Measurements from ENCODE around the gene ST3GAL3.

ST3GAL3 gene

DNA sequence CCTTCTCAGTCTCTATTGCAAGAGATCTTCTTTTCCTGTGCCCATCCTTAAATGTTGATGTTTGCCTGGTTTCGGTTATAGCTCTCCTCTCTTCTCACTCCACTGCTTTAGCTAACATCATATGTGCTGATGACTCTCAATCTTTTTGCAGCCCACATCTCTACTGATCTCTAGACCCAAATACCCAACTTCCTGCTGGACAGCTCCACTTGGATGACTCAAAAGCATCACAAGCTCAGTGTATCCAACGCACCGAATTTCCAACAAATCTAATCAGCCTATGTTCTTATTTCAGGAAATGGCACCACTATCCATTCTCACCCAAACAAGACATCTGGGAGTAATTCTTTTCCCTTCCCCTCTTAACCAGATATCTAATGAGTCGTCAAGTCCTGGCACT lies 147.1 kb downstream of the ST3GAL3 start:
- no peak for DNase-seq

DNA sequence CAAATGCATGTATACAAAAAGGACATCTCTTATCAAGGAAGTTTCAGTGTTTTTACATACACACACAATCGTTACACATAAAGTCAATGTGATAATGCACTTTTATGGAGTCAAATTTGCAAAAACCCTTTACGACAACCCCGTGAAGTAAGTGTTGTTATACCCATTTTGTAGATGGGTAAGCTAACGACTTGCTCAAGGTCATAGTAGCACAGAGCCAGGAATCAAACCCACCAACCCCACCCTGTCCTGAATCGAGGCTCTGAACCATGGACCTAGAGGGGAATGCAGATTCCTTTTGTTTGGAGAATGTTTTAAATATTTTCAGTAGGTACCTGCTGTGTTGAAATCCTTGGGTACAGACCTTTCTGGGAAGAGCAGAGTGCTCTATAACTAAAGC lies 148.9 kb downstream of the ST3GAL3 start:
- no peak for DNase-seq

DNA sequence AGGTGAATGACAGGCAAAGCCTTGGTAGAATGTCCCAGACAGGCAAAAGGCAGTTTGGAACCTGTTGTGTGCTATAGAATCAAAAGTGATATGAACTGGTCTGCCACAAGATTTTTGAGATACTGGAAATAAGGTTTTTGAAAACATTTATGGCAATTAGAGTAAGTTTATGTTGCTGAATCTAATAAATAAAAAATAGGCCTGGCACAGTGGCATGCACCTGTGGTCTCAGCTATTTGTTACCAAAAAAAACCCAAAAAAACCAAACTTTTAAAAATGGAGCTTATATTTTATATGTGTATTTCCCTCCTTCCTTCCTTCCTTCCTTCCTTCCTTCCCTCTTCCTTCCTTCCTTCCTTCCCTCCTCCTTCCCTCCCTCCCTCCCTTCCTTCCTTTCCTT lies 149.8 kb downstream of the ST3GAL3 start:
- DNase-seq: no peak

DNA sequence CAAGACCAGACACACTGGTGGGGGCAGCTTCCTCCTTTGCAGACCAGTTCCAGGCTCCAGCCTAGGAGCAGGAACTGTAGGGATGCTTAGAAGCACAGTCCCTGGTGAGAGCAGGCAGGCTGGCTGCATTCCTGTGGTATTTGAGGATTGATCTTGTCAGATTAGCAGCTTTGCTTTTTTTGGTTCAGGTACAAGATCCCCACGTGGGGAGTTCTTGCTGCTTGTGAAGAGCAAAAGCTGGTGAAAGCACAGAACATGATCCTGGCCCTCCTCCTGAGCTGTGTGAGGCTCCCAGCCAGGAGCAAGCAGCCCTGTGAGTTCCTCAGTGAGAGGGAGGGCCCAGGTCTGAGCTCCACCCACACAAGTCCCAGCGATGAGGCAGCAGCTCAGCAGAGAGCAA lies 151.0 kb downstream of the ST3GAL3 start:
- peak; percentile 86 for DNase-seq

DNA sequence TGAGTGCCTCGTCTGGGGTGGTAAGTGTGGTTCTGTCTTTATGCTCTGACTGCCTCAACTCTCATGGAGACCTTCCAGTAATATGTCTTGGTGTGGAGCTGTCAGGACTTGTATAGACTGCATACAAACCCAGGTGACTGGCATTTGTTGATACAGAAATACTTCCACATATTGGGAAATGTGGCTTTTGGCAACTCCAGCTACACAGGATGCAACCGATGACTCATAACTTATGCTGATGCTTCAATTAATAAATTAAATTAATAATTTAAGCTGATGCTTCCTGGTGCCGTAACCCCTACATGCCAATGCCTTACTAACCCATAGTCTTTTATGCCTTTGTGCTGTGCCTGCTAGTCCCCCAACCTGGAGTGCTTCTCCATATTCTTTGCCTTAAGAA lies 154.0 kb downstream of the ST3GAL3 start:
- no peak for DNase-seq

- DNase-seq: no peak
These were observed 154.8 kb downstream of the ST3GAL3 start for GRCh38 chr1:43861988-43862735.

DNA sequence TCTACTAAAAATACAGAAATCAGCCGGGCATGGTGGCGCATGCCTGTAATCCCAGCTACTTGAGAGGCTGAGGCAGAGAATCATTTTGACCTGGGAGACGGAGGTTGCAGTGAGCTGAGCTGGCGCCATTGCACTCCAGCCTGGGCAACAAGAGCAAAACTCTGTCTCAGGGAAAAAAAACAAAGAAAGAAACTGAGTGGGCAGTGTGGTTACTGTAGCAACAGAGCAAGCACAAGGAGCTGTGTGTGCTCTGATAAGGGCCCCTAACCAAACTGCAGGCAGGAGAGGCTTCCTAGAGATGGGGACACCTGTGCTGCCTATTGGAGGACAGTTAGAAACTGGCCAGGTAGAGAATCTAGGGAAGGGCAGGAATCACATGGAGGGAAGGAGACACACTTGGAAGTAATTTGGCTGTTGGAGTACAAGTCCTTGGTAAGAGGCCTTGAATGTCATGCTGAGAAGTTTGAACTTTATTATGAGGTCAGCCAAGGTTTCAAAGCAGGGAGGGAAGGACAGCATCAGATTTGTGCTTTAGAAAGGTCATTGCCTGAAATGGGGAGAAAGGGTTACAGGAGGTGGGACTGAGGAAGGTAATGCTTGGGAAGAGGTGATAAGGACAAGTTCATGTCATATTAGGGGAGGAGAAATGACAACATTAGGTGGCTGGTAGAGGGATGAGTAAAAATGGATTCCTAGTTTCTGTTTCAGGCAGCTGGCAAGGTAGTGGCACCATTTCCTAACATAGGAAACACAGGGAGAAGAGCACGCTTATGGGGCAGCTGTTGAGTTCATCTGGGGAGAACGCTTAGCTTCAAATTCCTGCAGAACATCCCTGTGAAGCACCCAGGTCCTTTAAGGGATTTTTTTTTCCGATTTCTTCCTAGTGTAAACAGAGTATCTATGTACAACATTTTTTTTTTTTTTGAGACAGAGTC lies 157.0 kb downstream of the ST3GAL3 start:
- DNase-seq: no peak

DNA sequence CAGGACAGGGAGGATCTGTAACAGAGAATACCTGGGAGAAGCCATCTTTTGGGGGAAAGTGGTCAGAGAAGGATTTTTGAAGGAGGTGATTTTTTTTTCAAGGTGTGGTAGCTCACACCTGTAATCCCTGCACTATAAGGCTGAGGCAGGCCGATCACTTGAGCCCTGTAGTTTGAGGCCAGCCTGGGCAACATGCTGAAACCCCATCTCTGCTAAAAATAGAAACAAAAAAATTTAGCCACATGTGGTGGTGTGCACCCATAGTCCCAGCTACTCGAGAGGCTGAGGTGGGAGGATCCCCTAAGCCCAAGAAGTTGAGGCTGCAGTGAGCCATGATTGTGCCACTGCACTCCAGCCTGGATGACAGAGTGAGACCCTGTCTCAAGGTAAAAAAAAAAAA lies 158.9 kb downstream of the ST3GAL3 start:
- DNase-seq: no peak

GRCh38 chr1:43867976-43868740 lies 160.8 kb downstream of the ST3GAL3 start:
- DNase-seq: no peak

GRCh38 chr1:43868741-43869067 lies 161.4 kb downstream of the ST3GAL3 start:
- DNase-seq: no peak

DNA sequence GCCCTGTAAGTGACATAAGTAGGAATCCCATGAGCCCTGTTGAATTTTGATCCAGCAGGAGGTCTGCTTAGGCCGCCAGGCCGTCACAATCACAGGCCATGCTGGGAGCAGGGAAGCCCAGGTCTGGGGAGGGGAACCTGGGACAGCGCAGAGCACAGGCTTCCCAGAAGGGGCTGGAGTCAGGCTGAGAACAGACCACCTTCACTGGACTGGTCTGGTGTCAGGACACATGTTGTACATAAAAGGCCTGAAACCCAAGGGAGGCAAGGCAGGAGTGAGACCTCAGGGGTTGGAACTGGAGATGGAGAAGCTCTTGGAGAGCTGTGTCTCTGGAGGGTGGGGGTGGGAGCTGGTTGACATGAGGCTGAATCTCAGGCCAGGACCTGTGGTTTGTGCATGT lies 163.0 kb downstream of the ST3GAL3 start:
- DNase-seq: no peak

- no peak for DNase-seq
These were observed 164.0 kb downstream of the ST3GAL3 start for GRCh38 chr1:43871181-43871910.

DNA sequence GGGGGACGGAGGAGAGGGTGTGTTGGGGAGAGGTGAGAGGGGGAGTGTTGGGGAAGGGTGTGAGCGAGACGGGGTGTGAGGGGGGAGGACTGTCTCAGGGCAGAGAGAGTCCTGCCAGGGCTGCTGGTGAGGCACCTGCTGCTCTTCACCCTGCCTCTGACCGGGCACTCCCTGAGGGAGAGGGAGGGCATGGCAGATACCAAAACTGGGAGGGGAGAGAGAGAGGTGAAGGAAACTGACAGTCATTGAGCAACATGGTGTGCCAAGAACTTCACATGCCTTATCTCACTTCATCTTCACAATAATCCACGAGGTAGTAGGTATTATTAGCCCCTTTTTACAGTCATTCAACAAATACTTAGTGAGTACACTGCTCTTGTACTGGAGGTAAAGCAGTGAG lies 164.9 kb downstream of the ST3GAL3 start:
- DNase-seq: no peak

DNA sequence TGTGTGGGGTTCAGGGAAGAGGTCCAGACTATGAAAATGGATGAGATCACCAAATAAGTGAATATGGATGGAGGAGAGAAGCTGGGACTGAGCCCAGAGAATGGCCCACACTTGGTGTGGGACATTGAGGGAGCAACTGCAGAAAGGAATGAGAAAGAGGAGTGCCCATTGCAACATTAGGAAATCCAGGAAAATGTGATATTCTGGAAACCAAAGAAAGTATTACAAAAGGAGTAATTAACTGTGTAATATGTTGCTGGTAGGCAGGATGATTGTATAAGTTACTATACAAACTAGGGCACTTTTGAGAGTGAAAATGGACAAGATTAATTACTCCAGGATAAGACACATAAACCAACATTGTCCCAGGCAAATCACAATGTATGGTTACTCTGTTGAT lies 166.5 kb downstream of the ST3GAL3 start:
- DNase-seq: no peak

DNA sequence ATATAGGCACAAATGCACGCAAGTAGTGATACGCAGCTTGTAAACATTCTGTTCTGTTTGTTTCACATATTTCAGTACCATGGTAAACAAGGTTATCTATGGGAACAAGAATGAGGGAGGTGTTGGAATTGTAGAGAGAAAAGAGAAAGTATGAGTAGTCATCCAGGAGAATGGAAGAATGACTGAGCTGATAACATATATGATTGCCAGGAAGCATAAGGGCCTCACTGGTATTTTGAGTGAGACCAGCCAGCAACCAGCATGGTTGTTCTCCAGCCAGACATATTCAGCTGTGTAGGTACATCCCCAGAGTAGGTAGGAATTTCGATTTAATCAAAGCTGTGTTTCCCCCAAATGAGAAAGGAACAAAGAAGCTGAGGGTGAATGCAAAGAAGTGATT lies 167.4 kb downstream of the ST3GAL3 start:
- DNase-seq: no peak

DNA sequence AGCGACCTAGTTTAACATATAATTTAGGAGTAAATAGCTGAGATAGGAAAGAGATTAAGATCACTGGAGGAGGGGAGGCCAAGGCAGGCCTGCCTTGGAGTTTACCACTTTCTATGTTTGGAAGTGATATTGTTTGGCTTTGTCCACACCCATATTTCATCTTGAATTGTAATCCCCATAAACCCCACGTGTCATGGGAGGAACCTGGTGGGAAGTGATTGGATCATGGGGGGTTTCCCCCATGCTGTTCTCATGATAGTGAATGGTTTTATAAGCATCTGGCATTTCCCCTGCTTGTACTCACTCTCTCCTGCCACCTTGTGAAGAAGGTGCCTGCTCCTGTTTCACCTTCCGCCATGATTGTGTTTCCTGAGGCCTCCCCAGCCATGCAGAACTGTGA lies 168.0 kb downstream of the ST3GAL3 start:
- DNase-seq: no peak

GRCh38 chr1:43877101-43877500 lies 169.8 kb downstream of the ST3GAL3 start:
- no peak for DNase-seq

GRCh38 chr1:43878440-43878839 lies 171.1 kb downstream of the ST3GAL3 start:
- DNase-seq: no peak

- DNase-seq: no peak
These were observed 171.5 kb downstream of the ST3GAL3 start for GRCh38 chr1:43878854-43879253.

DNA sequence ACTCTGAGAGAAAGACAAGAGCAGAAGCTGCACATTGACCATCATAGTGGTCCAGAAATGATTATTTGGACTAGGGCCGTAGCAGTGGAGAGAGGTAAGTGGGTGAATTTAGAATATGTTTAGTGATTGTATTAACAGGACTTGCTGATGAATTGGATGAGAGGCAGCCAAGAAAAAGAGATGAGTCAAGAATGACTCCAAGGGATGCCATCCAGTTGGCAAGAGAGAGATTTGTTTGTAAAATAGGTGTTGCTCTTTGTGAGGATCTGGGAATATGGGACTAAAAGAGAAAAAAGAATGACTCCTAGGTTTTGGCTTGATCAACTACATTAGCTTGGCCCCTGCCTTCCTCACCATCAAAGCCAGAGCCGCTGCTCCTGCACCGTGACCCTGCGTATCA lies 172.1 kb downstream of the ST3GAL3 start:
- peak; percentile 55 for DNase-seq

- DNase-seq: no peak
These were observed 172.7 kb downstream of the ST3GAL3 start for GRCh38 chr1:43879996-43880395.

GRCh38 chr1:43880604-43881003 lies 173.3 kb downstream of the ST3GAL3 start:
- no peak for DNase-seq

DNA sequence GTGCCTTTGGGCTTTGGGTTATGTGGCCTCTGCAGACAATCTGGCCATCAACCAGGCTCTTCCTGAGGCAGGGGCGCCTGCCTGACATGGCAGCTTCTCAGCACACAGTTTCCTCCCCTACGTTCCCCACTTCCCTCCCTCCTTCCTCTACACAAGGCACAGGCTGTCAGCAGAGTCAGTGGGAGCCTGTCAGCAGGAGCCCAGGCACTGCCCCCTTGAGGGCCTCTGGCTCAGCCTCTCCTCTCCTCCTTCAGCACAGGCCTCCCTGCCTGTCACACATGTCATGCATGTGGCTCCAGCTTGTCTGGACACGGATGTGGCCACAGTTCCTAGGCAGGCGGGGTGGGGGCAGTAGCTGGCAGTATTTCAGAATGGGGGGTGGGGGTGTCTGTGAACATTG lies 174.1 kb downstream of the ST3GAL3 start:
- DNase-seq: no peak

All from T1000 (cell line).